HT1080 (cell line): ENCODE data around the gene SERINC4. TPM values are rescaled to one million over a fixed set of nuclear protein-coding genes. Genes with fewer than 3 reads are reported as not detected.
A peak's percentile ranks its signal among the peaks of the same experiment; 100 is the strongest.

Experiments used
- DNase-seq: peaks from one replicate; pipeline ENCODE4 v3.0.0-alpha.2; 2015; ENCODE audit warnings: low read depth
- small RNA-seq: library from RNA; depleted of rRNA; stranded (forward); fragments of <200 nt; gene quantifications from one replicate; pipeline ENCODE3, GENCODE V24; 2014
- total RNA-seq: library from RNA; depleted of rRNA; stranded (reverse); fragments of >200 nt; shearing (Covaris generic); gene quantifications from 2 replicates; pipeline ENCODE4 v1.2.3, GENCODE V29; 2014; rRNA removed

The SERINC4 gene
- total RNA-seq, 1 experiment from 2014 or later: 0.18 TPM

- no peak for DNase-seq
These were observed 37.2 kb downstream of the SERINC4 start for GRCh38 chr15:43762824-43763223.

GRCh38 chr15:43751885-43752284 lies 48.1 kb downstream of the SERINC4 start:
- no peak for DNase-seq

- no peak for DNase-seq
These were observed 50.2 kb downstream of the SERINC4 start for GRCh38 chr15:43749690-43750345.

- DNase-seq: peak; percentile 35
These were observed 51.6 kb downstream of the SERINC4 start for GRCh38 chr15:43748376-43748775.

- peak; percentile 53 for DNase-seq
These were observed 53.1 kb downstream of the SERINC4 start for GRCh38 chr15:43746903-43747309.

- DNase-seq: peak; percentile 89
These were observed 53.6 kb downstream of the SERINC4 start, which contains the start of gene PDIA3 for GRCh38 chr15:43746245-43746902. Gene PDIA3 (plus strand): TSS chr15:43746438. CDS start chr15:43746540, 102 bp downstream.

Small RNAs within 50 kb of the gene (small RNA-seq; reads per million reads assigned to genes)
- not detected for gene MIR1282

Other genes with a start within 250 kb of the SERINC4 start
- 4.1 and 6.7 TPM in 2 replicates for gene PPIP5K1, start 210.0 kb downstream of the SERINC4 start, total RNA-seq
- gene CKMT1B, start 206.2 kb downstream of the SERINC4 start, total RNA-seq: 0.20 and 0.27 TPM in 2 replicates
- not detected in 2 replicates for gene STRC, start 181.4 kb downstream of the SERINC4 start, total RNA-seq
- 0.03 and 0.57 TPM in 2 replicates for gene CATSPER2, start 151.4 kb downstream of the SERINC4 start, total RNA-seq
- gene CKMT1A, start 106.4 kb downstream of the SERINC4 start, total RNA-seq: 0.26 TPM in 1 of 2 replicates, not detected in the other
- 113 and 216 TPM in 2 replicates for gene PDIA3, start 53.8 kb downstream of the SERINC4 start, total RNA-seq
- 2.2 and 3.0 TPM in 2 replicates for gene ELL3, start 23.3 kb downstream of the SERINC4 start, total RNA-seq
- 319 and 346 TPM in 2 replicates for gene SERF2, start 7.9 kb downstream of the SERINC4 start, total RNA-seq
- 19.6 and 26.9 TPM in 2 replicates for gene HYPK, start 379 bp upstream of the SERINC4 start, total RNA-seq
- 21.7 and 23.8 TPM in 2 replicates for gene MFAP1, start 24.5 kb upstream of the SERINC4 start, total RNA-seq
- 15.1 and 19.6 TPM in 2 replicates for gene WDR76, start 26.8 kb upstream of the SERINC4 start, total RNA-seq